HG03025 (cell line): Measurements from ENCODE around the gene SEMA4C.

Source experiments
- ATAC-seq: cut with Tn5 transposase; IDR thresholded peaks from one replicate; pipeline ENCODE4 v1.9.1; 2021; ENCODE audit warnings: mild to moderate bottlenecking, moderate library complexity; ENCODE audit not compliant: unreplicated experiment, low FRiP score

The SEMA4C gene

GRCh38 chr2:96825057-96825456, 44.8 kb downstream of the SEMA4C start:
- ATAC-seq: no peak

GRCh38 chr2:96824079-96824870, 45.6 kb downstream of the SEMA4C start:
- no peak for ATAC-seq

- no peak for ATAC-seq
Observed at GRCh38 chr2:96823198-96823597, 46.7 kb downstream of the SEMA4C start.

- ATAC-seq: no peak
Observed at GRCh38 chr2:96822786-96823185, 47.1 kb downstream of the SEMA4C start.

- no peak for ATAC-seq
Observed at GRCh38 chr2:96821113-96821675, 48.7 kb downstream of the SEMA4C start.

- no peak for ATAC-seq
Observed at GRCh38 chr2:96819876-96820511, 49.9 kb downstream of the SEMA4C start.

- ATAC-seq: no peak
Observed at GRCh38 chr2:96819128-96819875, 50.6 kb downstream of the SEMA4C start.

- ATAC-seq: no peak
Observed at GRCh38 chr2:96817882-96818281, 52.0 kb downstream of the SEMA4C start.

- ATAC-seq: no peak
Observed at GRCh38 chr2:96816836-96817702, 52.8 kb downstream of the SEMA4C start.

GRCh38 chr2:96816127-96816835, 53.6 kb downstream of the SEMA4C start, which contains the start of gene CNNM3:
Gene CNNM3 (plus strand): TSS chr2:96816268. CDS start chr2:96816278, 10 bp downstream.
- peak; percentile 86 for ATAC-seq

DNA sequence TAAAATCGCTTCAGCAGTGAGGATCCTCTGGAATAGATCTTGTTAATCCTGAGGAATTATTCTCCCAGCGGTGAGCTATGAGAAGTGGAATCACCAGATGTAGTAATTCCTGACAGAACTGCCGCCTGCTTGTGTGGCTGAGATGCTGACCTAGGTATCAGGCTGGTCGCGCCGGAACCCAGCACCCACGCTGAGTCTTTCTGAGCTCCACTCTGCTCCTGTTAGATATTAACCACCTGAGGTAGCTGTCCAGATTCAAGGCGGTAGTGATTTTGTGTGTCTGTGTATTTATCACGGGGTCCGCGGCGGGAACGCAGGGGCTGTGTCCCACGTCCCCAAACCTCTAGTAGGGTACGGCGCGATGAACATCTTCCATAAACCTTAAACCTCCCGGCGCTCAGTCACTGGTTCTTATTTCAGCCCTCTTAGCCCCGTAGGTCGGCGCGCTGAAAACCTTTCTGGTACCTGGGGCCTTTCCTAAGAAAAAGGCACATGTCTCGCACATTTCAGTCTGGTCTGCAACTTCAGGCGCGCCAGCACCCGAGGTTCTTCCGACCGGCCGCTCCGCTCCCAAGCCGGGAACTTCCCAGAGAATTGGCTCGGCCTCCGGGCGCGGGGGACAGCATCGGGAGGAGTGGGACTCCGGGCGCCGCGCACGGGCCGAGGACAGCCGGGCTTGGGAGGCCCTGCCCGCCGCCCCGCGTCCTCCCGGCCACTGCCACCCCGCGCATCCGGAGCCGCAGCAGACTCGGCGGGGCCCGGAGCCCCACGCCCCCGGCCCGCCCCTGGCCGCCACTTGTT, 54.4 kb downstream of the SEMA4C start:
- ATAC-seq: no peak

GRCh38 chr2:96813656-96814055, 56.2 kb downstream of the SEMA4C start:
- no peak for ATAC-seq

- no peak for ATAC-seq
Observed at GRCh38 chr2:96811917-96812316, 58.0 kb downstream of the SEMA4C start.

- no peak for ATAC-seq
Observed at GRCh38 chr2:96810783-96811192, 59.1 kb downstream of the SEMA4C start.

DNA sequence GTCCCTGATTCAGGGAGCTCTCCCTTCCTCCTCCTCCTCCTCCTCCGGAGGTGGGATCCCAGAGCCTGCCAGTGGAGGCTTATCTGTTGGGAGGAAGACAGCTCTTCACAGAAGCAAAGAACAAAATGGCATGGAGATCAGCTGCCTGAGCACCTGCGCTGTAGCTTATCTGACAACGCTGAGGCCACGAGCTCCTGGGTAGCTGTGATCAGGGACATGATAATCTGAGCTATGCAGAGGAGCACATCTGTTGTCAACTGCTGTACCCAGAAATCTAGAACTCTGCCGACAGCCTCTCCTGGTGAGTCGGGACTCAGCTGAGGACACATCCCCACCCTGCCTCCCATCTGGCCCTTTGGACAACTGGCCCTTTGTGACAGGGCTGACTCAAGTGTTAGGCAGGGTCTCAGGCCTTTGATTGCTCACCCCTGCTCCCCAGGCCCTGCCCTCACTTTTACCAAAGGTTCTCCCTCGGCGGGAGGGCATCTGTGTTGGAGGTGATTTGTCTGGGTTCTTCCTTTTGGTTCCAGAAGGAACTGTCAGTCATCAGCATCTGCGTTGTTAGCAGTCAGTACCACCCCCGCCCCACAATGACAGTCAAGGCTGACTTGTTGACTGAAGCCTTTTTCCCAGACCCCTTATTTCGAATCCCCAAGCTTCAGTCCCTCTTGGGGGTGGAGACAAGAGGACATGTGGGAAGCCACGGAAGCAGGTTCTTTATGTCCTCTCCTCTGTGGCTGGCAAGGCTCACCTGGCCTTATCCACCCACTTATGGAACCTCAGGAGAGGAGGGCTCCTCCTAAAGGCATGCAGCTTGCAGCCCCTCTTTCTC, 59.7 kb downstream of the SEMA4C start:
- no peak for ATAC-seq
